Middle frontal gyrus (tissue), 1 donor: ENCODE data around the gene HIVEP3.

Experiments used
- DNase-seq: peaks from one replicate; pipeline ENCODE4 v3.0.0-alpha.2; 2015; ENCODE audit warnings: low spot score; ENCODE audit errors: extremely low spot score

HIVEP3 gene

DNA sequence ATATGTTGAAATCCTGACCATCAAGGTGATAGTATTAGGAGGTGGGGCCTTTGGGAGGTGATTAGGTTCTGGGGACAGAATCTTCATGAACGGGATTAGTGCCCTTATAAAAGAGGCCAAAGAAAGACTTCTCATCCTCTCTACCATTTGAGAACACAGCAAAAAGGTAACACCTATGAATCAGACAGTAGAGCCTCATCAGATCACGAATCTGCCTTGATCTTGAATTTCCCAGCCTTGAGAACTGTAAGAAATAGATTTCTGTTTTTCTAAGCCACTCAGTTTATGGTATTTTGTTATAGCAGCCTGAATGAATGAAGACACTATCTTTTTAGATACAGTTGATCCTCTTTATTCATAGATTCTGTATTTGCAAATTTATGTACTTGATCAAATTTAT lies 227.3 kb downstream of the HIVEP3 start:
- no peak for DNase-seq

- DNase-seq: no peak
These were observed 228.4 kb downstream of the HIVEP3 start for GRCh38 chr1:41690331-41690730.

- DNase-seq: peak; percentile 21
These were observed 229.2 kb downstream of the HIVEP3 start for GRCh38 chr1:41689558-41689981.

DNA sequence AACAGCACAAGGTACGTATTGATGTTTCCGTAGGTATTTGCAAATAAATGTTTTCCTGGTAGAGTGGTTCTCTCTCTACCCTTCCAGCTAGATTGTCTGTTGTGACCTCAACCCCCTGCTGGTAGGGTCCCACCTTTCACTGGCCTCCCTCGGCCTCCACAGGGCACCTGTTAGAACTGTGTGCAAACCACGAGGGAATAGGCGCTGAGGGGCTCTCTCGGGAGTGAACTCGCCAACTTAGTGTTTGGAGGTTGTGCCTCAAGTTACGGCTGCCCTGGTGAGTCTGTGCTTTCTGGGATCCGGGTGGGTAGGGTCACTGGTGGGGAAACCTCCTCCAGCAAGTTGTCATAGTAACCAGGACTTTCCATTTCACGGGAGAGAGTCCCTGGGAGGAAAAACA lies 229.6 kb downstream of the HIVEP3 start:
- DNase-seq: no peak

DNA sequence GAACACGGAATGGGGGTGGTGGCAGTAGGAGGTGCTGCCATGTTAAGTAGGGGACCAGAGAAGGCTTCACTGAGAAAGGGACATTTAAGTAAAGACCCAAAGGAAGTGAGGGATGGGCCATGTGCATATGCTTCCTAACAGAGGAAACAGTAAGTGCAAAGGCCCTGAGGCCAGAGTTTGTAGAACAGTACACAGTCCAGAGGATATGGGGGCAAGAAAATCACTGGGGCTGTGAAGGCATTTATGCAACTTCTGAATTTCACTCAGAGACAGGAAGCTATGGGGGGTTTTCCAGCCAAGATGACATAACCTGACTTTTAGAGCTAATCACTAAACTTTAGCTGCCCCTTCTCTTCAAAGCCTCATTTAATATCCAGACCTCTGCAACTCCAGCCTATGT lies 231.7 kb downstream of the HIVEP3 start:
- DNase-seq: no peak

DNA sequence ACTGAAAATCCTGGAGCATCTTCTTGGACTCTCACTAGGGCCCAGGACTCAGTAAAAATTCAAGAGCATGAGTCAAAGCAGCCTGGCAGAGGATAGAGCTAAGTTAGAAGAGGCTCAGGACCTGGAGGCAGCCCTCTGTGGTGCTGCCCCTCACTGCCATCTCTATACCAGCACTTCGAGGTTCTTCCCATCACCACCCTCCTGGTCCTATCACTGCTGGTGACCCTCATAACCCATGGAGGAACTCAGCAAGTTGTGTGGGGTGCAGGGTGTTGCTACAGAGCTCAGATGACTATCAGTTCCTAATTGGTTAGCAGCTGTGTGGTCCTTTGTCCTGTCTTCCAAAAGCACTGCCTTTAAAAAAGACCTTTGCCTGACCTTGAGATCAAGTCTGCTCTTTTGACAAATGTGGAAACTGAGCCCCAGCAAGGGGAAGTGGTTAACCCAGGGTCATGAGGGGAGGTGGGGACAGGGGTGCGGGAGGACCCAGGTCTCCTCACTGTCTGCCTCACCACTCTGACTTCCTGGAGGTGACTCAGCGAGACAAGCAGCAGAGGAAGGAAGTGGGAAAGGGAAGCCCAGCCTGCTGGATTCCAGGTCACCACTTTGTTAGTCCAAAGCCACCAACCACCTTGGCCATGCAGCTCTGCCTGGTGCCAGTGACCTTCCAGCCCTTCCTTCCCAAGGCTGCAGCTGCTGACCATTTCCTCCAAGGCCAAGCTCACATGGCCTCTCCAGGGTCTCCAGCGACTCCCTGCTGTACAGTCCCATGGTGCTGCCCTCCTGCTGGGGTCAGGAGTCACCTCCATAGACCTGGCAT lies 234.8 kb downstream of the HIVEP3 start:
- DNase-seq: no peak

DNA sequence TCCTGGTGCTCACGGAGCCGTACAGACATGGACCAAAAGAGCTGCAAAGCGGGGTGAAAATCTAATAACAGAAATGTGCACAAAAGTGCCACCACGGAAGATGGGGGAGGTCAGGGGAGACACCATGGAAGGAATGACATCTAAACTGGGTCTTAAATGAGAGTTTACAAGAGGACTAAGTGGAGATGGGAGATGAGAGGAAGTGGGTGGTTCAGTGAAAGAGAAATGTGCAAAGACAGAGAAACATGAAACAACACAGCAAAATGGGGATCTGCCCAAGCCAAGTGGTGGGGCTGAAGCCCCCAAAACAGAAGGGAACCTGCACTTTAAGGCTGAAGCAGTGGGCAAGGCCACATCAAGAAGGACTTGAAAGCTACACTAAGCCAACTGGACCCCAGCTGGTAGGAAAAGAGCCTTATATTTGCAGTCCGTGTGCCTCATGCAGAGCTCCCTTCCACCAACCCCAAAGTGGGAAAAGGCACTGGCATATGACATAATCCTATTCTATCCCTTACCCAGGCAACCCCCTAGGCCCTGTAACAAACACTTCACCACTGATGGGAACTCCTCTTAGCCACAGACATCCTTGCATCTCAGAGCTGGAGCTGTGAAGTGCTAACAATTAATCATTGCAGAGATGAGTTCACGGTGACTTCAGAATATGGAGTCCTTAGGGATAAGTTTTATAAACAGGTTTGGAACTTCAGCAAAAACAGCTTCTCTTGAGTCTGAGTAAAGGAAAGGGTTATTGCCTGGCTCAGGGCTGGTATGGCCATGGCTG lies 235.7 kb downstream of the HIVEP3 start:
- no peak for DNase-seq

DNA sequence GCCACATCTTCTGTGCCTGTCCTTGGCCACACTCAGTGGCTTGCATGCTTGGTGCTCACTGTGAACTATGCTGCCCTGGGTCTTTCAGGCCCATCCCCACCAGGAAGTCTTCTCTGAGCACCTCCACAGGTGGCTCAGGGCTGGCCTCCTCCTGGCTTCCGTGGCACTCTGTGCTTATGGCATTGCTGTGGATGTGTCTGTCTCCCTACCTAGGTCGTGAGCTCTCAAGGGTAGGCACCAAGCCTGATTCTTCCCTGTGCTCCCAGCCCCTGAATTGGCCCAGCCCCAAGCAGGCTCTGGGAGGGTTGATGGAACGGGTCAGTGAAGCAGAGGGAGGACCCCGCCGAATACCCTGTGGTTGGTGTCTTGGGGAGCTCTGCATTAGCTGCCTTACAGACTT lies 236.6 kb downstream of the HIVEP3 start:
- no peak for DNase-seq

DNA sequence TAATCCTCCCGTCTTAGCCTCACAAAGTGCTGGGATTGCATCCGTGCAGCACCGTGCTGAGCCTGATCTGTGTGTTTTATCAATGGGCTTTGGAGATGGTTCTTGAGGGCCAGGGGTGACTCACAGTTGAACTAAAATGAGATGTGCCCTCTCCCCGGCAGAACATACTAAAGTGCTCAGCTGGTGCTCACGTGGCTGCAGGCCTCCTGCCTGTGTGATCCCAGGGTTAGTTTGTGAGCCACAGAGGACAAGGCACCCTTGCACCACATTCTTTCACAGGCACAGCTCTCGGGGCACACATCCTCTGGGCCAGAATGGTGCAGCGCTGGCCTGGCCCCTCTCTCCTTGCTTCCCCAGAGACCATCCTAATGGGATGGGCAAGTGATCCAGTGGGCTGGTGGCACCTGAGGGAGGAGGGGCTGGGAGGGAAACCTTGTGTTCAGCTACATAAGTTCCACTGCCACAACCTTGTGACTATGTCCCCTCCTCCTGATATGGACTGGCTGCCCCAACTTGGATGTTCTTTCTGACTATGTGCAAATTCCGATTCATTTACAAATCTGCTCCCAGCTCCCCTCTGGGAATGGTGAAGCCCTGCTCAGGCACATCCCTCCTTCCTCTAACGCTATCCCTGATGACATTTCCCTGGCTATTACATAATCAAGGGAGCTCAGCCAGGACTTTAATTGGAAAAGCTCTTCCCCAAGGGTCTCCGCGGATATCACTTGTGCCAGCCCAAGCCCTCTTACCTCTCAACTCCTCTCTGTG lies 237.2 kb downstream of the HIVEP3 start:
- no peak for DNase-seq

- no peak for DNase-seq
These were observed 238.7 kb downstream of the HIVEP3 start for GRCh38 chr1:41679994-41680393.

DNA sequence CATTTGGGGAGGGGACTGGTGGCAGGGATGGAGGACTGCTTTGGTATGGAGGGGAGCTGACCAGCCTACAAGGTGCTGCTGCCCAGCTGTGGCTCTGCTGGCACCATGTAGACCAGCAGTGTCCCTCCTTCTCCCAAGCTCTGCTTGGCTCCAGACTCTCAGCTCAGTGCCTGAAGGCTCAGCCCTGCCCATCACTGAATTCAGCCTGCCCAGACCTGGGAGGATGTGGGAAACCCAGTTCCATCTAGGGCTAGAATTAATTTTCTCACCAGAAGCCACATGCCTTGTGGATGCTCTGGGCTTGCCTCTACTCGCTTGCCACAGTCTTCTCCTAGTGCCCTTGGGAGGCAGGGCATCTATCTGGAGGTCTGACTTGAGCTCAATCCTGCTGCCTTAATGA lies 239.2 kb downstream of the HIVEP3 start:
- DNase-seq: no peak

DNA sequence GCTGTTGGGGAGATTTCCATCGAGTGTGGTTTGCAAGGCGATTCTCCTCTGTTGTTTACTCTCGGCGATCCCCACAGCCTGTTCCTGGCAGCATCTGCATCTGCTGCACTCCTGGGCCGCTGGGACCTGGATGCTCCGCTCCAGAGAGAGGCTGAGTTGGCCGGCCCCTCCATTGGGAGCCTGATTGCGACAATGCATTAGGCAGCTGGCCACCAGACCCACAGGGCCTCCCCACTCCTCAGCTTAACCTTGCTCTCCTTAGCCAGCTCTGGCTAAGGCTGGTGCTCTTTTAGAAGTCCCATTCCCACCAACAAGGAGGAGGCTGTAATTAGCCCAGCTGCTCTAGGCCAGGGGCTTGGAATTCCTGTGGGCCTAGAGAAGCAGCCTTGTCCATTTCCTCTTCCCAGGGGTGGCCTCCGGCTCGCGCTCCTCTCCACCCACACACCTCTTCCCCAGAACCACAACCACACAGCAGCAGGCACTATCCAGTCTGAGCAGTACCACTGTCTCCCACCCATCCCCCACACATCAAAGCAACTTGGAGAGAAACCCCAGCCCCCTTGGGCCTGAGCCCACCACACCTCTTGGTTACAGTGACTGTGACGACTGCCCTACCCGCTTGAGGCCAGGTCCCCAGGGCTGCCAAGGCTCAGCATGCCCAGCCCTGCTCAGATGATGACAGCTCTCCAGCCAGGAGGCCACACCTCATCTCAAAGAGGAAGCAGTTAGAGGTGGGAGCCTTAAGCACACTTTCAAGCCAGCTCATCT lies 240.4 kb downstream of the HIVEP3 start:
- DNase-seq: no peak

GRCh38 chr1:41677620-41678019 lies 241.1 kb downstream of the HIVEP3 start:
- no peak for DNase-seq

DNA sequence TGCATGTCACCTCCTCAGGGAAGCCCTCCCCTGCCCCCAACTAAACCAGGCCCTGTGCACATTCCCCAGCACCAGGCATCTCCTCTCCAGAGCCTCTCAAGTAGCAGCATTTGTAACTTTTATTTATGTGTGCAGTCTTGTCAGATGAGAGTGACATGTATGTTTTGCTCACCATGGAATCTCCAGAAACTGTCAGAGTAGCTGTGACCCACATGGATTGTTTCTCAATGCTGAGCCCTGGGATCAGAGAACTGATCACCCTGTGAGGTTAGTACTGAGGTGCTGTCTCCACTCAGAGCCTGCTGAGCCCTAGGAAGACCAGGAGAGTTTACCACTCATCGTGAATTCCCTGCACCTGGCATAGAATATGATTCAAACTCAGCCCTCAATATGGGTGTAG lies 243.3 kb downstream of the HIVEP3 start:
- no peak for DNase-seq

DNA sequence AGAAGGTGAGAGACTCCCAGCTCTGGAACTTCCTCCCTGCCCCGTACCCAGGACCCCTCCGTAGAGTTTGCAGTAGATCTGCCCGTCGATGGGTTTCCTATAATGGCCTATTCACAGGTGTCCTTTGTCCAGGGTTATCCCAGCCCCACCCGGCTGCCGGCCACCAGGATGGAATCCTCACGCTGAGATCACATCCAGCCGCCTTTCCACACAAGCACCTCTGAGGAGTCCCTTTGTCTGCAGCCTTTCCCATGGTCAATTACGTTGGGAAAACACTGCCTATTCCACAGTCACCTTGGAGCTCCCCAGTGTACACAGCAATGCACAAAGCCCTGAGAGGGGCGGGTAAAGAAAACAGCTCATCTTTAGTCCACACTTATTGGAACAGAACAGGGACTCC lies 244.2 kb downstream of the HIVEP3 start:
- no peak for DNase-seq

DNA sequence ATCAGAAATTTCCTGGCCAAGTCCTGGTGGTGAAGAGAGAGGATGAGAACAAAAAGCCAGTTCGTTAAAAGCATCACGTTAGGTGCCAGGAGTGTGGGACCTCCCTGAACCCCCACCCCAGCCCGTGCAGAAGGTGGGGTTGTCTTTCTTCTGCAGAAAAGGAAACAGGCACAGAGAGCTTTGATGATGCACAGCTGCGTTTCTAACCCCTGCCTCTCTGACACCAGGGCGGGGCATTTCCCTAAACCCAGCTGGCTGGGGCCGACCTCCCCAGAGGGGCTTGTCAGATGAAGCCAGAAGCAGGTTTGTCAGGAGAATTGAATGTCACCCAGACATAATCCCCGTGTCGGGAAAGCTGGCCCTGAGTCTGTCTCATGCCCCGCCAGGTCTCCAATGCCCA lies 244.9 kb downstream of the HIVEP3 start:
- DNase-seq: no peak

- DNase-seq: no peak
These were observed 245.3 kb downstream of the HIVEP3 start for GRCh38 chr1:41673378-41673777.

GRCh38 chr1:41672641-41673361 lies 245.9 kb downstream of the HIVEP3 start:
- DNase-seq: no peak

GRCh38 chr1:41672173-41672572 lies 246.5 kb downstream of the HIVEP3 start:
- DNase-seq: no peak

GRCh38 chr1:41671116-41671755 lies 247.5 kb downstream of the HIVEP3 start:
- DNase-seq: peak; percentile 56
